H1 (cell line): ENCODE measurements around the gene VPS37C. TPM values are rescaled to one million over a fixed set of nuclear protein-coding genes. Genes with fewer than 3 reads are reported as not detected.

Experiments used
- CTCF ChIA-PET: fragments of 300-600 bp; sonication (Branson Sonifier 250); formaldehyde crosslinking; loops from one replicate; lab custom pipeline; 2021; ENCODE audit not compliant: partially characterized antibody; lab: Charles Lee
- POLR2A ChIA-PET: fragments of 300-600 bp; sonication (Branson Sonifier 250); formaldehyde crosslinking; loops from one replicate; lab custom pipeline; 2021; ENCODE audit warnings: inconsistent platforms; ENCODE audit not compliant: partially characterized antibody; lab: Charles Lee
- DNase-seq, 2 experiments: peaks; one replicate each; pipeline versions ENCODE4 v3.0.0 to v3.0.0-alpha.2; 2010 to 2022; ENCODE audit warnings: low spot score in 2 of 2, low read depth in 1 of 2, mixed read lengths in 1 of 2
- FAIRE-seq: peaks from 2 replicates; lab custom pipeline; 2011; peaks lifted over from hg19 to GRCh38; lab: Jason Lieb, UNC
- H2AFZ ChIP-seq: 2 replicates; pipeline ENCODE4 v1.8.1; 2012; ENCODE audit warnings: low read length, inconsistent platforms
- H2AK5ac ChIP-seq: 2 replicates; pipeline ENCODE4 v1.6.1; 2013; ENCODE audit warnings: low read depth, low read length
- H2BK120ac ChIP-seq: replicated peaks from 2 replicates; pipeline ENCODE3; 2013; ENCODE audit warnings: low read depth, low read length, inconsistent platforms
- H2BK12ac ChIP-seq: 2 replicates; pipeline ENCODE4 v1.6.1; 2013; ENCODE audit warnings: low read depth, low read length
- H2BK15ac ChIP-seq: 2 replicates; pipeline ENCODE4 v1.6.1; 2013; ENCODE audit warnings: low read length
- H2BK20ac ChIP-seq: 2 replicates; pipeline ENCODE4 v1.6.1; 2013; ENCODE audit warnings: low read length
- H2BK5ac ChIP-seq: 2 replicates; pipeline ENCODE4 v1.6.1; 2013; ENCODE audit warnings: low read depth, low read length
- H3K14ac ChIP-seq: 2 replicates; pipeline ENCODE4 v1.6.1; 2013; ENCODE audit warnings: inconsistent platforms; ENCODE audit not compliant: insufficient read length
- H3K18ac ChIP-seq: 2 replicates; pipeline ENCODE4 v1.6.1; 2013; ENCODE audit warnings: low read length; ENCODE audit errors: extremely low read depth
- H3K23ac ChIP-seq: 2 replicates; pipeline ENCODE4 v1.6.1; 2013; ENCODE audit warnings: inconsistent platforms; ENCODE audit not compliant: insufficient read length
- H3K23me2 ChIP-seq: 2 replicates; pipeline ENCODE4 v1.6.1; 2013; ENCODE audit warnings: low read depth, low read length
- H3K27ac ChIP-seq: 2 replicates; pipeline ENCODE4 v1.6.1; 2011; ENCODE audit warnings: low read depth, low read length, inconsistent platforms
- H3K27me3 ChIP-seq, 4 experiments: replicated peaks in 1 of 4; 1 replicate in 1 of 4; 2 replicates in 3 of 4; pipeline versions ENCODE4 v1.6.1 to v1.8.1; 2011 to 2013; ENCODE audit warnings: low read length in 3 of 4, mild to moderate bottlenecking in 3 of 4, inconsistent platforms in 2 of 4, mixed read lengths in 2 of 4, moderate library complexity in 1 of 4; ENCODE audit not compliant: control insufficient read depth in 3 of 4, insufficient read depth in 3 of 4; ENCODE audit errors: extremely low read depth in 1 of 4
- H3K36me3 ChIP-seq, 4 experiments: 2 replicates each; pipeline versions ENCODE4 v1.6.1 to v1.8.1; 2011 to 2013; ENCODE audit warnings: mild to moderate bottlenecking in 4 of 4, low read length in 3 of 4, moderate library complexity in 2 of 4, control low read depth in 1 of 4, inconsistent platforms in 1 of 4; ENCODE audit not compliant: insufficient read depth in 4 of 4, control insufficient read depth in 2 of 4
- H3K4ac ChIP-seq: replicated peaks from 2 replicates; pipeline ENCODE3; 2013; ENCODE audit warnings: low read length, low read depth, mixed read lengths, inconsistent platforms; ENCODE audit not compliant: insufficient read length
- H3K4me1 ChIP-seq, 4 experiments: replicated peaks in 1 of 4; 1 replicate in 1 of 4; 2 replicates in 3 of 4; pipeline versions ENCODE4 v1.6.1 to v1.8.1; 2011 to 2013; ENCODE audit warnings: low read length in 3 of 4, inconsistent platforms in 2 of 4, mixed read lengths in 1 of 4; ENCODE audit not compliant: insufficient read depth in 4 of 4, control insufficient read depth in 3 of 4
- H3K4me2 ChIP-seq, 2 experiments: 2 replicates each; pipeline versions ENCODE4 v1.6.1 to v1.8.1; 2011 to 2013; ENCODE audit warnings: low read depth in 2 of 2, low read length in 2 of 2, control low read depth in 1 of 2, inconsistent platforms in 1 of 2, mild to moderate bottlenecking in 1 of 2; ENCODE audit not compliant: insufficient read depth in 1 of 2
- H3K4me3 ChIP-seq, 4 experiments: fragments of 200-600, 300-600 bp in 1 of 4; sonication (generic), shearing (Covaris generic), sonication (Bioruptor Twin) in 1 of 4; 2 replicates each; pipeline versions ENCODE4 v1.5.1 to v1.8.1; 2011 to 2016; ENCODE audit warnings: low read length in 4 of 4, low read depth in 3 of 4, control low read depth in 2 of 4, inconsistent platforms in 2 of 4, mild to moderate bottlenecking in 2 of 4, mixed read lengths in 1 of 4, moderate library complexity in 1 of 4; ENCODE audit not compliant: insufficient read depth in 2 of 4; ENCODE audit errors: extremely low read depth in 1 of 4
- H3K56ac ChIP-seq: replicated peaks from 2 replicates; pipeline ENCODE3; 2013; ENCODE audit warnings: low read depth, mild to moderate bottlenecking, mixed read lengths, low read length, inconsistent platforms; ENCODE audit not compliant: insufficient read length
- H3K79me1 ChIP-seq: 2 replicates; pipeline ENCODE4 v1.6.1; 2013; ENCODE audit warnings: low read depth, low read length, control low read depth
- H3K79me2 ChIP-seq, 2 experiments: 2 replicates each; pipeline versions ENCODE4 v1.6.1 to v1.8.1; 2012 to 2013; ENCODE audit warnings: low read length in 2 of 2, mild to moderate bottlenecking in 2 of 2, inconsistent platforms in 1 of 2; ENCODE audit not compliant: insufficient read depth in 2 of 2, control insufficient read depth in 1 of 2
- H3K9ac ChIP-seq, 4 experiments: replicated peaks in 1 of 4; 1 replicate in 1 of 4; 2 replicates in 3 of 4; pipeline versions ENCODE4 v1.6.1 to v1.8.1; 2011 to 2013; ENCODE audit warnings: low read depth in 3 of 4, low read length in 3 of 4, control low read depth in 2 of 4, mild to moderate bottlenecking in 2 of 4, moderate library complexity in 2 of 4, inconsistent platforms in 1 of 4; ENCODE audit errors: extremely low read depth in 1 of 4
- H3K9me3 ChIP-seq, 2 experiments: 2 replicates each; pipeline versions ENCODE4 v1.6.1 to v1.8.1; 2012 to 2013; ENCODE audit warnings: mild to moderate bottlenecking in 2 of 2, moderate library complexity in 2 of 2, control low read depth in 1 of 2, inconsistent platforms in 1 of 2, low read depth in 1 of 2, low read length in 1 of 2, mixed read lengths in 1 of 2; ENCODE audit not compliant: insufficient read depth in 2 of 2
- H4K20me1 ChIP-seq, 2 experiments: replicated peaks in 1 of 2; 2 replicates each; pipeline versions ENCODE3 to v1.8.1; 2011 to 2013; ENCODE audit warnings: inconsistent platforms in 2 of 2, low read length in 2 of 2, mild to moderate bottlenecking in 1 of 2; ENCODE audit not compliant: insufficient read depth in 2 of 2, control insufficient read depth in 1 of 2
- H4K5ac ChIP-seq: 2 replicates; pipeline ENCODE4 v1.6.1; 2013; ENCODE audit warnings: low read length, low read depth, mixed read lengths, inconsistent platforms; ENCODE audit not compliant: insufficient read length
- H4K8ac ChIP-seq: 2 replicates; pipeline ENCODE4 v1.8.0; 2013; ENCODE audit warnings: mild to moderate bottlenecking, moderate library complexity, low read length, inconsistent platforms; ENCODE audit not compliant: insufficient read depth; ENCODE audit errors: extremely low read depth
- H4K91ac ChIP-seq: replicated peaks from 2 replicates; pipeline ENCODE3; 2013; ENCODE audit warnings: low read length, mixed read lengths, inconsistent platforms; ENCODE audit not compliant: insufficient read length
- EZH2 ChIP-seq: fragments of 200-600 bp; sonication (generic); IDR thresholded peaks from 2 replicates; pipeline ENCODE4 v1.7.1; 2012; ENCODE audit warnings: low read depth, mild to moderate bottlenecking, moderate library complexity, low read length, inconsistent platforms; ENCODE audit not compliant: severe bottlenecking
- HDAC6 ChIP-seq: IDR thresholded peaks from one replicate; pipeline ENCODE4 v1.7.1; 2012; ENCODE audit warnings: low read depth, mild to moderate bottlenecking, inconsistent platforms, low read length, moderate library complexity
- JUND ChIP-seq: IDR thresholded peaks from 2 replicates; pipeline ENCODE4 v1.6.1; 2011; ENCODE audit warnings: mild to moderate bottlenecking, improper control_type of control experiment, low read length
- KDM1A ChIP-seq: fragments of 200-600, 300-600 bp; sonication (generic); IDR thresholded peaks from 2 replicates; pipeline ENCODE4 v1.7.1; 2016; ENCODE audit warnings: mild to moderate bottlenecking, low read length, borderline replicate concordance
- YY1 ChIP-seq: IDR thresholded peaks from 2 replicates; pipeline ENCODE4 v1.6.1; 2011; ENCODE audit warnings: low read depth, mild to moderate bottlenecking, low read length
- WGBS, 2 experiments: shearing (Covaris generic) in 1 of 2; methylation state at CpG; one replicate each; pipeline versions ENCODE4 v1.1.6 to v1.1.7; 2013 to 2015; ENCODE audit warnings: low lambda C conversion rate in 2 of 2, mixed read lengths in 2 of 2, inconsistent platforms in 1 of 2, low coverage in 1 of 2, missing lambda C conversion rate in 1 of 2; ENCODE audit not compliant: insufficient replicate concordance in 2 of 2, insufficient coverage in 1 of 2, insufficient read length in 1 of 2; ENCODE audit errors: extremely low coverage in 1 of 2, missing lambda C conversion rate in 1 of 2; 5-methylcytosine and 5-hydroxymethylcytosine counted together
- polyA plus RNA-seq, 7 experiments: library from polyadenylated mRNA; depleted of rRNA in 3 of 7; stranded (reverse) in 5 of 7; unstranded in 2 of 7; fragments of >200 nt in 5 of 7; fragments of 200-250 nt in 2 of 7; gene quantifications; 1 replicate in 5 of 7; 2 replicates in 1 of 7; 4 replicates in 1 of 7; pipeline versions ENCODE4 v1.2.1 to v1.2.3, GENCODE V29; 2011 to 2013; ENCODE audit warnings: missing spikeins in 2 of 7, mixed read lengths in 2 of 7
- total RNA-seq: library from RNA; stranded (reverse); fragmentation: NEBNext Ultra II Directional; extraction: Animal tissue kit (Norgen Biotek cat#: 25700); gene quantifications from 2 replicates; pipeline ENCODE4 v1.2.1, GENCODE V29; 2021
- TF ChIP-seq, protein P1 (sequence below): IDR thresholded peaks from 2 replicates; pipeline ENCODE4 v1.6.1; 2011; ENCODE audit warnings: low read depth, mild to moderate bottlenecking, low read length; ENCODE audit not compliant: insufficient read depth

The VPS37C gene
- total and polyA plus RNA-seq, 2 of the 8 experiments (the other 6 are each of a cell fraction or from before 2014, with no cell fraction given): 12.9 to 21.0 TPM

DNA sequence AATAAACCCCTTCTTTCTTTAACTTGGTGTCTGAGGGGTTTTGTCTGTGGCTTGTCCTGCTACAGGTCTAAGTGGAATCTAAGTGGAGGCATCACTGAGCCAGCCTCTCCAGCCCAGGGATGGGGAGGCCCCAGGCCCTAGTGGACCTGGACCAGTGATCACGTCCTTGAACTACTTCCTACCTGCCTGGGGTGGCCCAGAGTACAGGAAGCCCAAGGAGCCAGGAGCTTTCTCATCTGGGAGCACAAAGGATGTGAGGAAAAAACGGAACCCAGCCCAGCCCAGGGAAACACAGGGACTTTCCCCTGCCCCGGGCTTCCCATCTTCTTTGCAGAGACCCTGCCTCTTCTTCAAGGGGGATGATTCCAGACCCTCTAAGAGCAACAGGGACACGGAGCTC is 62.4 kb downstream of the VPS37C start:
- H4K20me1 ChIP-seq: no peaks in the 10 kb centered on the region
- no peaks in the 10 kb centered on the region for H3K79me1 ChIP-seq
- H3K27ac ChIP-seq: no peak overlapping the region
- H3K36me3 ChIP-seq: no peaks in the 10 kb centered on the region; a peak in 1 of 8 replicates
- no peak overlapping the region for H3K23ac ChIP-seq
- no peak overlapping the region for H3K18ac ChIP-seq
- no peak overlapping the region for H2BK5ac ChIP-seq
- no peaks in the 10 kb centered on the region for H3K4me1 ChIP-seq
- H3K4me3 ChIP-seq: no peak overlapping the region
- no peak overlapping the region for H2BK120ac ChIP-seq
- no peak overlapping the region for H3K4ac ChIP-seq
- H3K23me2 ChIP-seq: no peaks in the 10 kb centered on the region; the same call in 1 of the 2 replicates
- no peak overlapping the region for H2AK5ac ChIP-seq
- H4K8ac ChIP-seq: no peak overlapping the region
- H3K56ac ChIP-seq: no peak overlapping the region
- H3K9me3 ChIP-seq: peaks cover 4 to 11% of the 10 kb centered on the region in 2 experiments; a peak in 2 of 4 replicates
- H3K4me2 ChIP-seq: no peak overlapping the region
- no peak for DNase-seq
- no peak overlapping the region for H4K5ac ChIP-seq
- no peak overlapping the region for H2BK15ac ChIP-seq
- no peak overlapping the region for H3K14ac ChIP-seq
- no peaks in the 10 kb centered on the region for H3K79me2 ChIP-seq
- TF ChIP-seq, protein P1, sequence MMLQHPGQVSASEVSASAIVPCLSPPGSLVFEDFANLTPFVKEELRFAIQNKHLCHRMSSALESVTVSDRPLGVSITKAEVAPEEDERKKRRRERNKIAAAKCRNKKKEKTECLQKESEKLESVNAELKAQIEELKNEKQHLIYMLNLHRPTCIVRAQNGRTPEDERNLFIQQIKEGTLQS: no peak
- TF ChIP-seq JUND: no peak
- no peak for TF ChIP-seq HDAC6
- TF ChIP-seq YY1: no peak
- TF ChIP-seq EZH2: no peak
- no peak for TF ChIP-seq KDM1A
- TF ChIP-seq, all 59 proteins: peak for 0
- Histone ChIP-seq H2BK12ac (no peak overlapping the region), H4K91ac (no peak overlapping the region), H3K9ac (no peak overlapping the region), H3K27me3 (no peaks in the 10 kb centered on the region), H2BK20ac (no peak overlapping the region), H2AFZ (no peak overlapping the region)
- ChIA-PET CTCF (interaction anchor here (1.5 kb wide), 1 partner anchor 30 kb away, joined by 3 read pairs; no protein-coding TSS in a partner anchor), POLR2A (no interaction called here)
- no peak for FAIRE-seq
- 90% methylated on average over 4 of the region's 4 CpGs; no CpG with 5 or more reads in 1 of the 2 experiments for WGBS, 2 experiments
